CD4-positive, alpha-beta T cell treated with Interleukin-12 subunit alpha and Interleukin-12 subunit beta, for 1 hour (primary cell): ENCODE measurements around the gene HOXC12.

Experiments
- DNase-seq: peaks from one replicate; pipeline ENCODE4 v3.0.0-alpha.2; 2020

Gene HOXC12

DNA sequence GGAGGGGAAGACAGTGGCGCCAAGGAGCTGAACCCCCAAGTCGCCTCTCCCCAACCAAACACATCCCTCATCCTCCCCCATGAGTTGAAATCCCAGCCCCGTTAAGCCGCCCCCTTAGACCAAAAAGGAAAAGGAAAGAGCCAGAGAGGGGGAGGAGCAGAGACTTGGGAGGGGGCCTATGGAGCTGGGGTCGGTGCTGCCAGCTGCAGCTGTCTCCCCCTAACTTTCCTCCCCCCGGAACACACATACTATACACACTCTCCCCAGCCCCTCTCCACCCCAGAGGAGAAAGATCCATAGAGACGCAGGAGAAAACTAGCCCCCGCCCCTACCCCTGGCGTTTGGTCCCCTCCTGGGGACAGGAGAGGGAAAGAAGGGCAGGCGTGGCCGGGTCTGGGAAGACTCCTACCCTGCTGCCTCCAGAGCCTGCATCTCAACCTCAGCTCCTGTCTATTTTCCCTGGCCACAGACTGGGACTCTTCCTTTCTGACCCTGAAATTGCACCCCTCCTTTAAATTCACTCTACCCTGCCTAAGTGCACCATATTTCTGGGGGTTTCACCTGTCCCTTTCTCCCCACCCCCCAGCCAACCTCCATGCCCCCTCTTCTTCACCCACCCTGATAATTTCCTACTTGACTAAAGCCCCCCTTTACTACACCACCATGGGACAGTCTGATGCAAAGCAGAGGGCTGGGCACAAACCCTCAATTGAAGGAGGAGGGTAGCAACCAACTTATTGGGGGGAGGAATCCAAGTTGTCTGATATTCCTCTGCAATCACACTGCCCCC is 43.6 kb downstream of the HOXC12 start:
- no peak for DNase-seq

DNA sequence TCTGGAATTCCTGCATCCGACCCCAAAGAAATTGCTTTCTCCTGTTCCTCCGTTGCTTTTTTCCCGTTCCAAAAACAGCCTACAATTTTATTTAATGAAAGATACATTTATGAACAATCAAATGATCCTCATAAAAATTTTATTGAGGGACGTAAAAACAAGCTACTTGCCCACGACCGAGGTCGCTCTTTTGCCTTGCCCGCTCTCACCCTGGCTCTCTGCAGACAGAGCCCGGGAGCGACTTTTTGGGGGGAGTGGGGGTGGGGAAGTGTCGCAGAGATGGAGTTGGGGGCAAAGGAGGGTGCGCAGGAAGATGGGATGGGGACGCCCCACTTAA is 44.2 kb downstream of the HOXC12 start:
- no peak for DNase-seq

DNA sequence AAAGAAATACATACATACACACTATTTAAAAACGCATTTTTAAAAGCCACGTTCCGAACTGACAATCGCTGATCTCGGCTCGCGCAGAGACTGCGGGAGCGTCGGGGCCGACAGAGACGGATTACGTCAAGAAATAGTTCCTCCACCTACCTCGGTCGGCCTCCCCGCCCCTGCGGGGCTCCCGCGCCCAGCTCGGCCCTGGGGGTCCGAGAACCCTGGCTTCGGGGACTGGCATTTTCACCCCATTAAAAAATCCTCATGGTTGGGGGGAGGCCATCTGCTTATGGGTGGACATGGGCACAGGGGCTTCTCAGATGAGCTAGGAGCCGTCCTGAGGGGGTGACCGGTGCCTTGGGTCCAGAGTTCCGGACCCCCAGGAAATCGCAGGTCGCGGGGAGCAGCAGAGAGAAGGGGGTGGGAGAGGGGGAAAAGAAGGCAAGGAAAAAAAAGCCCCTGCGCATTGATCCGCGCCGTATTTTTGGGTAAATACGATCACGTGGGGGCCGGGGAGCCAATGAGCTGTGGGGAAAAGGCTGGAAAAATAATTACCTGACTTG is 44.9 kb downstream of the HOXC12 start:
- DNase-seq = no peak

DNA sequence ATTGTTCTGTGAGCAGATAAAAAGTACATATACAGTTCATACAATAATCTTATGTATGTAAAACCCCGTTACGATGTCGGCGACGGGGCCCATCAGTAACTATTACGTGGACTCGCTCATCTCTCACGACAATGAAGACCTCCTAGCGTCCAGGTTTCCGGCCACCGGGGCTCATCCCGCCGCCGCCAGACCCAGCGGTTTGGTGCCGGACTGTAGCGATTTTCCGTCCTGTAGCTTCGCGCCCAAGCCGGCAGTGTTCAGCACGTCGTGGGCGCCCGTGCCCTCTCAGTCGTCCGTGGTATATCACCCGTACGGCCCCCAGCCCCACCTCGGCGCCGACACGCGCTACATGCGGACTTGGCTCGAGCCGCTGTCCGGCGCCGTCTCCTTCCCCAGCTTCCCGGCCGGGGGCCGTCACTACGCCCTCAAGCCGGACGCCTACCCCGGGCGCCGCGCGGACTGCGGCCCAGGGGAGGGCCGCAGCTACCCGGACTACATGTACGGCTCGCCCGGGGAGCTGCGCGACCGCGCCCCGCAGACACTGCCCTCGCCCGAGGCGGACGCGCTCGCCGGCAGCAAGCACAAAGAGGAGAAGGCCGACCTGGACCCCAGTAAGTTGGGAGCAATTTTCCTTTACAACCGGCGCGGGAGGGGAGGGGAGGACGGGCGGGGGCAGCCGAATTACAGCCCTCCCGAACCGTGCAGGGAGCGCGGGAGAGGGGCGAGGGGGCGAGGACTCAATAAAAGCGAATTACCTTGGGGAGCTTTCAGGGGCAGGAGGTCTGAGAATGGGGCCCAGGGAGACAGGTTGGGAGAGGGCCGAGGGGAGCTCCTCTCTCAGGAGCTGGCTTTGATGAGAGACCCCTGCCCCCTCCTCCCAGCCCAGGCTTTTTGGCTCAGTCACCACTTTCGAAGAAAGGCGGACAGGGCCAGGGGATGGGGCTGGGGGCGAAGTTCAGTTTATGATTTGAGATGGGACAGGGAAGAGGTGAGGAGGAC is 45.7 kb downstream of the HOXC12 start, which contains the start of gene HOXC9:
TSS of gene HOXC9 (plus strand) at position 46 of the 999 bp plus-strand sequence. CDS start at position 74, 28 bp downstream.
- DNase-seq = no peak

DNA sequence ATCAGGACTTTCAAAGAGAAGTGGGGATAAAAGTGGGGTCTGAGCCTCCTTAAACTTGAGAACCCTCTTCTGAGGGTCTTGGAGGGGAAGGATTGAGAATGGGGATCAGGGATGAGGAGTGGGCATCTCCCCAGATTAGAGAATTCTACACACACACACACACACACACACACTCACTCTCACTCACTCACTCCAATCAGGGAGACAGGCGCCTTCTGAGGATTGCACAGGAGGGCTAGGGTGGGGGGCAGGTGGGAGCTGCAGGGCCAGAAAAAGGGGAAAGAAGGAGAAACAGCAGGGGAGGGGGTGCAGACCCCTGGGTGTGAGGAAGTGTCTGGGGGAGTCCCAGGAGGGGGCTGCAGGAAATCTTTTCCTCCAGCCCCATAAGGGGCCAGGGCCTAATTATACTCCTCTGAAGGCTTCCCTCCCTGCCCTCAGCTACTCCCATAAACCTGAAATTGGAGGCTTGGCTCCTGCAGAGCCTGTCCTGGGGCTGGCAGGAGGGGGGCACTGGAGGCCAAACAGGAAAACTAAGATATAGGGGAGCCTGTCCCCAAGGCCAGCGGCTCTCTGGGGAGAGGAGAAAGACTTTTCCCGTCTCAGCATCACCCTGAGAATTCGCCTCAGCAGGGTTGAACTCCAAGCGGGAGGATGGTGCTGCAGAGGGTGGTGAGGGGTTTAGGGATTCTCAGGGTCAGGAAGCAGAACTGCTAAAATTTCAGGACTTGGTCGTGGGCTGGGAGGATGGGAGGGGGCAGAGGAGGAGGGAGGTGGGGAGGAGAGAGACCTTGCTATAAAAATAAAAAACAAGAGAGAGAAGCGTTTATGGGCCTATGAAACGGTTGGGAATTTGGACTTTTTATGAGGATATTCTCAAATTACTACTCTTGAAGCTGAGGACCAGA is 46.8 kb downstream of the HOXC12 start:
- DNase-seq = no peak

DNA sequence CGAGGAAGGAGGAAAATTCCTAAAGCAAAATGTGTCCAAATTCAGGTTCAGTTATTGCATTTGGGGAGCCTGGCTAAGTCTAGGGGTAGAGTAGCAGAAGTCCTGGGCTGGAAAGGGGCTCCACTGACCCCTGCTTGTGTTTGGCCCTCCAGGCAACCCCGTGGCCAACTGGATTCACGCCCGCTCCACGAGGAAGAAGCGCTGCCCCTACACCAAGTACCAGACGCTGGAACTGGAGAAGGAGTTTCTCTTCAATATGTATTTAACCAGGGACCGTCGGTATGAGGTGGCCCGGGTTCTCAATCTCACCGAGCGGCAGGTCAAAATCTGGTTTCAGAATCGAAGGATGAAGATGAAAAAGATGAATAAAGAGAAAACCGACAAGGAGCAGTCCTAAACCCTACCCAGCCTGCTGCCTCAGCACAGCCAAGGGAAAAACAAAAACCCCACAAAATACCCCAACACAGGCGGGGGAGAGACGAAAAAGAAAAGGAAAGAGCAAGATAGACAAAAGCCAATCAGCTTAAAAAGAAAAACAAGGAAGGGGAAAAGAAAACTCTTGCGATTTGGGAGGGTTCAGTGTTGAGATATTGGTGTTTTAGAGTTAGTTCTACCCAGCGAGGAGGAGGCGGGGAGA is 47.7 kb downstream of the HOXC12 start:
- DNase-seq = no peak

DNA sequence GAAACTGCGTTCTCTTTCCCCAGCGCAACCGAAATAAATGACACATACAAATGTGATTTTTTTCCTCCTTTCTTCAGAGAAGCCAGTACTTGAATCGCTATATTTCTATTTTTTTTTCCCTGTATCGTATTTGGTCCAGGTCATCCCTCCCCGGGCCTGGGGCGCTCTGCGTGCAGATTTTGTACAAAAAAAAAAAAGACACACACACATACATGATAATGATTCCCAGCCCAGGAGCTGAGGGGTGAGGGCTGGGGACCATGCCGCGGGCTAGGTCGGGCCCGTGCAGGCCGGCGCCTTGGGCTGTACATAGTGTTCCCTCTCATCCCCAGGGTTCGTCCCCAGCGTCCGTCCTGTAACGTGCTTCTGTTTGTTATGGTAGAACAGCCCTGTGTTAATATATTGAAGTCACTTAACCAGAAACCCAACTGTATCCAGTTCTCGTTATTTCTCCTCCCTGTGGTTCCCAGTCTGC is 48.2 kb downstream of the HOXC12 start:
- DNase-seq = no peak

DNA sequence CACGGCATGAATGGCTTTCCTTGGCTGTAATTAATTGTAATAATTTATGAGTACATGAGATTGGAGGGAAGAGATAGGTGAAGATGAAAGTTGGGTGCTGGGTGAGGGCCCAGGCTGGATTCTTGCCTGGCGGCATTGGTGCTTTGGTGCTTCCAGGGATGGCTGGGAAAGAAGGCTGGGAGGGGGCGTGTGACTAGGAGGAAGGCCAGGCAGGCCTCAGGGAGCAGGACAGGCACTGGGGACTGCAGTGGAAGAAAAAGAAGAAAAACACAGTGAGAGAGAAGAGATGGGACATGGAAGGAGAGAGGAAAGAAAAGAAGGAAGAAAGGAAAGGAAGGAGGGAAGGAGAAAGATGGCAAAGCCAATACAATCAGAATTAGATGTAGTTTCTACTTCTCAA is 48.9 kb downstream of the HOXC12 start:
- no peak for DNase-seq

DNA sequence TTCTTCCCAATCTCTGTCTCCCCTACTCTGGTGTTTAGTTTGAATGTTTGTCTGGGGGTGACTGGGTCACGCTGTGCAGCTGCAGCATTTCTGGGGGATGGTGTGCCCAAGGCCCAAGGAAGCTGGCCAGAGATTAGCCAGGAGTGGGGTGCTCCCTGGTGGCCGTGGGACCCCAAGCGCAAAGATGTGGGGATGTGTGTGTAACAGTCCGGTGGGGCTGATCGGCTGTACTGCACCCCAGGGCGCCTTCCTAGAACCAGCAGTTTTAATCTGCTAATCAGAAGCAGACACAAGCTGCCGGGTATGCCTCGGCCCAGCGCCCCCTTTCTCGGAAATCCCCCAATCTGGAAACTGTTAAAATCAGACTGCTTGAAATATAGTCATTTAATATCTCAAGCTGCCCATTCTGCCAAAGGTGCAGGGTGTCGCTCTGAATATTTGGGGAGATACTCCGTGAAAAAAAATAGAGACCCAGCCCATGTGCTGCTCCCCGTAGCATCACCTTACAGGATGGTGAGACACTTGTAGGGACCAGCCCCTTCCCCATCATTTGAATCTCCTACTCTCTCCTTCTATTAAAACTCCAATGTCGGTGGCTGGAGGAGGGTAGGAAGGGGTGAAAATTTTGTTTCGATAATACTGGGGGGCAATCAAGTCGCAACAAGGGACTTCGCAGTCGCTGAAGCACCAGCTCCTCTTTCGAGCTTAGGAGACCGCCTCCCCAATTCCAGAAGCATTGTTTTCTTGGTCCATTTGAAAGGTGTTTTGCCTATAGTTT is 49.5 kb downstream of the HOXC12 start:
- DNase-seq = no peak

DNA sequence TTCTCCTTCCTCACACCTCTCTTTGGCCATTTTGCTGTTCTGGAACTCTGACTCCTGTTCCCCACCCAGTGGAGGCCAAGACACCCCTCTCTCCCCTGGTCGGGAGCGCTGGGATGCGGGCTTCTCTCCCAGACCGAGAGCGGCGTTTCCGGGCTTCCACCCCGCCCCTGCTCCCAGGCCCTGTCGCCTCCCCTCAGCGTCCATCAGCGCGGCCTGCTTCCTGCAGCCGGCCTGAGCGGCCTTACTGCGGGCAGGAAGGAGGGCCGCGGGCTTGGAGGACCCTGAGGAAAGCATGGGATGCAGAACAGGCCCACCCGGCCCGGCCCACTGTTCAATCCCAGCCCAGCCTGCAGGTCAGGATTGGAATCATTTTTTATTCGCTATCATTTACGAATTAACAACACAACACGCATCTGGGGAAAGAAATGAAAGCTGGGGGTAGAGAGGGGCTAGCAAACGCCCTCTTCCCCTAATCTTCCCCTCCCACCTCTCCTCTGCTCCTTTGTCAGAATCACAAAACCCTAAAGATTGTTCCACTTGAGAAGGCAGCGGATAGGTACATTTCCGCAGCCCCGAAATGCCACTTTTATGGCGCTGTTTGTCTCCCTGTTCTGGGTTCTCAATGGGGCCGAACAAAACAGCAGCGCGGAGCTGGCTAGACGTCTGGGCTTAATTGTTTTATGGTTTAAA is 50.3 kb downstream of the HOXC12 start:
- DNase-seq = no peak

DNA sequence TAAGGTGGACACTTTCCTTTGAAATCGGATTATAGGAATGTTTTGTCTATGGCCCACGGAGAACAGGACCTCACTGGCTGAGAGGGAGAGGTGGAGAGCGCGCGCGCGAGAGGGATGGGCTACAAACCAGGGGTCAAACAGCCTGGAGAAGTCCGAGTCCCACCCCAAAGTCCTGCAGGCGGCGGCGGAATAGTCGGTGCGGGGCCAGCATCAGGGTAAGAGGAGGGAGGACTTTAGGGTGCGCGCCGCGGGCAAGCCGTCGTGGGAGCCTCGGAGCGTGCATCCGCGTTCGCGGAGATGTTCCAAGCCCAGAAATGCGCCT is 50.8 kb downstream of the HOXC12 start:
- DNase-seq = no peak

DNA sequence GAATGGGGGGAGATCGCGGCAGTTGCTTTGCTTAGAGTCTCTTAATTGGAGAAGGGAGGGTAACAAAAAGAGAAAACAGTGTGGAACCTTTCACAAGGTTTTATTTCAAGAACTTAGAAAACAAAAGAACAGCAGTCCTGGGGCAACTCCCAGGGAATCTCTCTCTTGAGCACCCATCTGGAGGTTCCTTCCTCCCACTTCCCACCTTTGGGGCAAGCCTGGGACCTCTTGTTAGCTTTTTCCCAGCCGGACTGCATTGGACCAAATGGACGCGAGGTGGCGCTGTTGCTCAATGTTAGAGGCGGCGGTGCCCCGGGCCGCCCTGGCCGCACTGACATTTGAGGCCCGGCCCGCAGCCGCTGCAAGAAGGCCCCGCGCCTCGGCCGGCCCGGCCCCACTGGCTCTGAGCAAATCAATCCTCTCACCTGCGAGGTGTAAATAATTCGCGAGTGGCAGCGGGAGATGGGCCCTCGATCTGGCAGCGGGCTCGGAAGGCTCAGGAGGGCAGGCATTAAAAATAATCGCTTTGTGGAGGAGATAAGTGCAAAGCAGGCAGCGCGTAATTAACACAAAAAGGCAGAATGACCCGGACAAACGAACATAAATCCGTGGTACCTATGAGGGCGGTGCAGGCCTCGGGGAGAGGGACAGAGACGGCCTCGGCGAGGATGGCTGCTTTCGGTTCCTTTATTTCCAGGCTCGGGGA is 51.3 kb downstream of the HOXC12 start:
- peak; percentile 84 for DNase-seq

DNA sequence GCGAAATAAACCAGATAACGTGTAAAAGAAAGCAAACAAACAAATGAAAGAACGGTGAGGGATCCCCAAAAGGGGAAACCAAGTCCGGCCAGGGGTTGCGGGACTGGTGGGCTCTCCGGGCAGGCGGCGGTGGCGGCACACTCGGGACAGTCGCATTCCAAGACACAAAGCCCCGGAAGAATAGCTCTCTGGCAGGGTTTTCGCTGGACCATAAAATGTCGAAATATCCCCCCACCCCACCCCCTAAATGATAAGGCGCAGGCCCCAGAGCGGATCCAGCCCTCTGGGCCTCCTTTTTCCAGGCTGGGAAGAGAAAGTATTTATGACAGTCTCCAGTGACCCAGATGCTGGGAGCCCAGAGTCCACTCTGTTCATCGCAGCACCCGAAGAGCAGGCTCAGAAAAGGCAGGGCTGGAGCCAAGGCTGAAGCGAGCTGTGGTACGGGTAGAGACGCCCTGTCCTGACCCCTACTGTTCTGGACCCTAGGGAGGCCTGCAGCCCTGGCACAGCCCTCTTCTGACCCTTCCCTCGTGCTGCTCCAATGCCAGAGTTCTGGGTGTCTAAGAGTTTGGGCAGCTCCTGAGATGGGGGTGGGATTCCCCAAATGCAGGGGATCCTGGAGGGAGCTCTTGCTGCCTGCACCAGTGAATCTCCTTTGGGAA is 52.0 kb downstream of the HOXC12 start:
- no peak for DNase-seq

DNA sequence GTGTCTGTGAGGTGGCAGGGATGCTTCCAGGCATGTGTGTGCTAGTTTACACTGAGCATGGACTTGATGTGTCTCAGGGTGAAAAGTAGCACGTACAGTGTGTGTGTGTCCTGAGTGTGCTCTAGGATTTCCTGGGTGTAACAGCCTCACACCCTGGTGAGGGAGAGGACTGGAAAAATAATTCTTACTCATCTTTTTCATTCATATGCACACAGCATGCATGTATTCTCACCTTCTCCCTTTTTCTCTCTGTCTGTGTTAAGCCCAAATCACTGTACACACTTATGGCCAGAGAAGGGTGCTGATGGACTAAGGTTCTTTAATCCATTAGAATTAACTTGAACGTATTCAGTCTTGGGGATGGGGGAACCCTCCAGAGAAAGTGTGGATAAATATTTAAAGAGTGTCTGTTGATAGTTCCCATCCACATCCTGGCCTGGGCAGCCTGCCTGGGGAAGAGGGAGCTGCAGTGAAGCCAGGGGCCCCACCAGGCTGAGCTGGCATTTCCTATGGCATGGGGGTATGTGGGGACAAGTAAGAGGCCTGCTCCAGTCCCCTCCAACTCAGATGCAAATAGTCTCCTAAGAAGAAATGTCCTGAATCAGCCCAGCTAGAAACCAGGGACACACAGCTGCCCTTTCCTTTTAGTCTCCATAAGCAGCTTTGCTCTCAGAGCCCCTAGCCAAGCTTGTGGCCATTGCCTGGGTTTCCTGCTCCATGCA is 53.0 kb downstream of the HOXC12 start:
- no peak for DNase-seq

DNA sequence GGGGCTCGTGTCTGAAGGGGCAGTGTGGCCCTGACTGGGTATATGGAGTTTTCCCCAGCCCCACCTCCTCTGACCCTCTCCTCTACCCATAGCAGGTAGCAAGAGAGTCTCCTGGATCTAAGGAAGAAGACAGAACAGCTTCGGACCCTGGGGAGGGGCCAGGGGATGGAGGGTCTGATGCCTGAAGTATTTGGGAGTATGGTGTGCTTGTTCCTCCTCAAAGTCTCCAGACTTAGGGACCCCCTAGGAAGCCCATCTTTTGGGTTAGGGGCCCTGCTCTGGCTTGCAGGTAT is 53.5 kb downstream of the HOXC12 start:
- DNase-seq = no peak
